22Rv1 (cell line): ENCODE data around the gene KLRC2.

Experiments
- CTCF ChIP-seq: fragments of 450-650 bp; IDR thresholded peaks from 2 replicates; pipeline ENCODE4 v1.5.1; 2017; ENCODE audit warnings: mild to moderate bottlenecking
- ZFX ChIP-seq: fragments of 450-650 bp; IDR thresholded peaks from 2 replicates; pipeline ENCODE4 v1.6.1; 2017; ENCODE audit warnings: antibody characterized with exemption, borderline replicate concordance

GRCh38 chr12:10392394-10392930 is 43.3 kb downstream of the KLRC2 start:
- TF ChIP-seq CTCF = no peak
- no peak for TF ChIP-seq ZFX
